AML-193 (cell line): ENCODE data around the gene CHRND.
"Not testable (repeated sequence)": the region's sequence is repeated elsewhere in the genome, so short reads cannot be mapped to it uniquely, and the experiment has no call there.

Experiments
- DNase-seq, 2 experiments: peaks; one replicate each; lab custom pipeline; 2025; lab: John Stamatoyannopoulos, UW

CHRND gene

GRCh38 chr2:232528746-232529460 lies 2.9 kb downstream of the CHRND start:
- no peak for DNase-seq

- DNase-seq, result no peak
Observed at GRCh38 chr2:232529806-232530547, 4.0 kb downstream of the CHRND start.

GRCh38 chr2:232530626-232531260 lies 4.8 kb downstream of the CHRND start:
- DNase-seq, result no peak

GRCh38 chr2:232532419-232532818 lies 6.5 kb downstream of the CHRND start:
- DNase-seq, result no peak

- not testable (repeated sequence) for DNase-seq
Observed at GRCh38 chr2:232532821-232533220, 6.9 kb downstream of the CHRND start.

- no peak for DNase-seq
Observed at GRCh38 chr2:232533944-232534710, 8.2 kb downstream of the CHRND start.

GRCh38 chr2:232534940-232535651 lies 9.1 kb downstream of the CHRND start:
- DNase-seq, result no peak

GRCh38 chr2:232535761-232536530 lies 10.0 kb downstream of the CHRND start:
- no peak for DNase-seq

GRCh38 chr2:232537079-232537478 lies 11.1 kb downstream of the CHRND start:
- peak; percentile 11 to 26 for DNase-seq

GRCh38 chr2:232537499-232537898 lies 11.5 kb downstream of the CHRND start:
- no peak for DNase-seq

GRCh38 chr2:232538671-232539070 lies 12.7 kb downstream of the CHRND start:
- no peak for DNase-seq

GRCh38 chr2:232539298-232540231 lies 13.6 kb downstream of the CHRND start, which contains the start of gene CHRNG:
Gene CHRNG, plus strand, starts transcription at chr2:232539692. Its CDS starts 56 bp downstream, at chr2:232539748.
- no peak for DNase-seq

- no peak for DNase-seq
Observed at GRCh38 chr2:232540441-232541041, 14.6 kb downstream of the CHRND start.

- no peak for DNase-seq
Observed at GRCh38 chr2:232541195-232541960, 15.4 kb downstream of the CHRND start.

GRCh38 chr2:232541961-232542714 lies 16.2 kb downstream of the CHRND start:
- no peak for DNase-seq

GRCh38 chr2:232542715-232543467 lies 16.9 kb downstream of the CHRND start:
- DNase-seq, result no peak

GRCh38 chr2:232543491-232543890 lies 17.5 kb downstream of the CHRND start:
- DNase-seq, result no peak
